ENCODE measurements around the gene ACSF3.

Gene ACSF3

DNA sequence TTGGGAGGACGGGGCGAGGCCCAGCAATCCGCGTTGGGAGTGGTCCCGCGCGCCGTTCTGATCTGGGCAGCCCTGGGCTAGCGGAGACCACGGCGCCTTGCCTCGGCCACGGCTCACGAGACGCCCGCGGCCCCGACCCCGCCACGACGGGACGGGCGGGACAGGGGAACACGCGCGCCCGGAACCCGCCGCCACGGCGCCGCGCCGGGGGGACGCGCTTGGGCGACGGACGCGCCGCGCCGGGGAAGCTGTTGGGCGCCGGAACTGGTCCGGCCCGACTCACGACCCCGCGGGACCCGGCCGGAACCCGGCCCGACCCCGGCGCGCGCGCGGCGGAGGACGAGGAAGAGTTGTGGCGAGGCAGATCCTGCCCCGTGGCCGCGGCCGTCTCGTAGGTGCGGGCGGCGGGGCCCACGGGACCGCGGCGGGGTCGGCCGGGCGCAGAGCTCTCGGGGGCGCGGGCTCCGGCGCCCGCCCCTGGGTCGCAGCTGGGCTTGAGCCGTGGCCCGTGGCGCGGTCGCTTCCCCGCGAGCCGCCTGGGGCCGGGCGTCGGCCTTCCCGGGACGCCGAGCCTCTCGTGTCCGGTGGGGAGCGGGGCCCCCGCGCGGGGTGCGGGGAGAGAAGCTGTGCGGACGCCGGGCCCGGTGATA, at the start of gene ACSF3:
Gene ACSF3 (plus strand): TSS at position 251 of the 650 bp plus-strand sequence. CDS start 6,830 bp downstream, outside the sequence.
- in situ Hi-C loops (cut with MboI; ENCODE audit: low sequenced_read_pairs) = no loop called here

DNA sequence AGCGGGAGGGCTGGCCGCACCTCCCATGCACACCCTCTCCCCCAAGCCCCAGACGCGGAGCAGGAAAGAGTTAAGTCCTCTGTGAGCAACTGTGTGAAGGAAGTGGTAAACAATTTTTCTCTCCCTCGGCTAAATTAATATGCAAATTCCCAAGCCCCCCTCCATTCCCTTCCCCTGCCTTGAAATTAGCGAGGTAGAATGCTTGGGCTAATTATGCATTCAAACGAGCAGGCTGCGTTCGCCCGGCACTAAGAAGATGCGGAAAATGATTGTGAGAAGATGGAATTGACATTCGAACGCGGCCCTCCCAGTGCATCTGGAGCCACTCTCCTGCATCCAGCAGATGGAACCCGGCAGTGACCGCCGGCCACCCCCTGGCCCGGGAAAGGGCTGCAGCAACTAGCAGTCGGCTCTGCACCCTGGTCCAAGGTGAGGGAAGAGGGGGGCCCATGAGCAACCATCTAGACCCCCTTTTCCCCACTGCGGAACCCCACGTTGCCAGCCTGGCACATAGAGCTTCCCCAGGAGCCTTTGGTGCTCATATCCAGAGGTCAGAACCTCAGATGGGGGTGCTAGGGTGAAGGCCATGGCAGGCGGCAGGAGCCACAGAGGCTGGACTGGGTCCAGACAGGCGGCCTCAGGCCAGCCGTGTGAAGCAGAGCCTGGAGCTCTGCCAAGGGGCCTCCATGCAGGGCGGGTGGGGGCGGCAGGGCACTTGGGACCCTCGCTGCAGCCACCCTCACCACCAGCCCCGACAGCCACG, 49.1 kb upstream of the ACSF3 start:
- in situ Hi-C loops (cut with MboI; ENCODE audit: low sequenced_read_pairs) = no loop called here

DNA sequence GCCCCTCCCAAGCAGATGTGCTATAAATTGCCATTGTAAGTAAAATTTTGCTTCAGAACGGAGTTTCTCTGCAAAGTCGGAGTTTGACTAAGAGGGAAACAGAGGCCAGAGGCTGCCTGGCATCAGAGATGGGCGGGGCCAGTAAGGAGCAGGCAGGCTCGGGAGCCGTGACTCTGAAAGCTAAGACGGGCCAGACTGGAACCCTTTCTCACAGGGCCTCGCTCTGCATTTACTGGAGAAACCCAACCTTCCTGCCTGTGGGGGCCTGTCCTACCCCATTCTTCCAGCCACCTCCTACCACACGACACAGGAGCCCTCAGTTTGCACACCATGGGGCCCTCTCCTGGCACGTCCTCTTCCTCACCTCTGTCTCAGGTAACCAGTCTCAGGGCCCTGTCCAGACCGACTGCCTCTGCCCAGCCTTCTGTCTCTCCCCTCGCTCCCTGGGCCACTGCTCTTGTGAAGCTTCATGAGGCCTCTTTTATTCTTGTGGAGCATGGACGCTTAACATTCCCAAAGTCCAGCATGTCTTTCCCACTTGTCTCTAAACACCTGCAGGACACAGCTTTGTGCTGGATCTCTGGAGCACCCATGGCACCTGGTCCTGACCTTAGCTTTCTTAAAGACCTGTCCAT, 48.4 kb upstream of the ACSF3 start:
- in situ Hi-C loops (cut with MboI; ENCODE audit: low sequenced_read_pairs) = no loop called here

DNA sequence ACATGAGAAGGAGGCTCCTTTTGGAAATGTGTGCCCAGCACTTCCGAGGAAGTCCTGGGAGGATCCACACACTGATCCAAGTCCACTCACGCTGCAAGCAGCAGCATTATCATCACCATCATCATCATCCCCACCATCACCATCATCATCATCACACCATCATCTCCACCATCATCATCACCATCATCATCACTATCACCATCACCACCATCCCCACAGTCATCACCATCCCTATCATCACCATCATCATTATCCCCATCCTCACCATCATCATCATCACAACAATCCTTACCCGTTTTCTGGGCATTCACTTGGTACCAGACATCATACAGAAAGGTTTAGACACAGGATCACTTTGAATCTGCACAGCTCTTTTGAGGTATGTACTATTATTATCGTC, 47.8 kb upstream of the ACSF3 start:
- in situ Hi-C loops (cut with MboI; ENCODE audit: low sequenced_read_pairs) = no loop called here

DNA sequence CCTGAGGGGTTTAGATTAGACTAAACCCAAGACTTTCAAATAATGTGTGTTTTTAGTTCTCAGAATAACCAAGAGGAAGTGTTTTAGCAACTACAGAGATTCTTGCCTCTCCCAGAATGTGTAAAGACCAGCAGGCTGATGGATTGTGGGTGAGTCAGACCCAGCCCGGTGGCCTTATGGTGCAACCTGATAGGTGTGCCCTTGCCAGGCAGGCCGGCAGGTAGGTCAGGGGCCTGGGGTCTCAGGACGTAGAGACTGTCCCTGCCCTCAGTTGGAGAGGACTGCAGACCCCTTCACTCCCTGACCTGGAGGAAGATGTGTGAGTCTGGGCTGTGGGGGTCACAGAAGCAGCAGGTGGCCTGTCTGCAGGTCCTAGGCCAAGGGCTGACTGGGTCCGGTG, 47.2 kb upstream of the ACSF3 start:
- in situ Hi-C loops (cut with MboI; ENCODE audit: low sequenced_read_pairs) = no loop called here

DNA sequence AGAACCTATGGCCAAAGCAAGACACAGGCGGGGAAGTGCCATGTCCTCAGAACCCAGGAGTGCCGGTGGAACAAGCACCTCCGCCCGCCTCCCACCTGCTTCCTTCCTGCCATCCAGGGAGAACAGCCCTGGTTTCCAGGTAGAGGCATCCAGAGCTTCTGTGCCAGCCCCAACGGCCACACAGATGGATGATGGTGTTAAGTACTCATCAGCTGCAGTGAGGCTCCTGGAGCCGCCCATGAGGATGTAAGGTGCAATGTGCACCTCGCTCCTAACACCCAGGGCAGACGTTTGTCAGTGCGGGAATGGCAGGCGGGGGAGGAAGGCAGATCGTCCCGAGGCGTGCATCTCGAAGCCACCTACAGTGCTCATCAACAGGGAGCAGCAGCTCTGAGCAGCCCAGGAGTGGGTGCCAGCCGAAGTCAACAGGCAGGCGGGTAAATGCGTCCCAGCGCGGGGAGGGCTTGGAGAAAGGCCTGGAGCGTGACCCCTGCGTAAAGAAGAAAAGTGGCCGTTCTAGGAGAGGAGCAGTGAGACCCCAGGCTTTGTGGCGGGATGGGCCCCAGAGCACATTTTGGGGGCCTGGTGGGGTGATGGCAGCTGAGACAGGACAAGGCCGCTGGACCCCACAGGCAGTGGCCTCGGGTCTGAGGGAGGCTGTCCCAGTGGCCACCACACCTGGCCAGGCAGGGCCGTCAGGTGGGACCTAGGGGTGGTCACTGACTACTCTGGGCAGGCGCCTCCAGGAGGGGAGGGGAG, 46.1 kb upstream of the ACSF3 start:
- in situ Hi-C loops (cut with MboI; ENCODE audit: low sequenced_read_pairs) = no loop called here

DNA sequence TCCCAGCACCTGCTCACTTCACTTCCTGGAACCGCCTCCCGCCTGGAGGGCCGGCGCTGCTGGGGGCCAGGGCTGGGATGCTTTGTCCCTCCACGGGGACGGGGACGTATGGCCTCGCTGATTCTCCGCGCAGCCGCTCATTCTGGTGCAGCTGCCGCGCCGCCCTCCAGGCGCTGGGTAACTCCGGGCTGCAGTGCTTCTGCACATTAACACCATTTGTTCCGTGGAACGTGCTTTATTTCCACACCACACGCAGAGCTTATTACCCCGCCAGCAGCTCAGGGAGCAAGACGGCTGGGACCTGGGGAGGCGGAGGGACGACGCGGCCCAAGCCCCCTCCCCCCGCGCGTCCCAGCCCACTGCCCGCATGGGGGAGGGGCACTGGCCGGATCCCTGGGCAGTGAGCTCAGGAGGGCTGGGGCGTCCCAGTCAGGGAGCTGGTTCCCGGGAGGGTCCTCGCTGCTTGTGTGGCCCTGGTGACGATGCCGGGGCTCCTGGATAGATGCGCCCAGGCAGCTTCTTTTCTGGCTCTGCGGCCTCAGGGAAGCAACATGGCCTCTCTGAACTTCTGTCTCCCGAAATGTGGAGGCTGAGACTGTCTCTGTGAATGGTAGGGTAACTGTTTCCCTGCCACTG, 45.4 kb upstream of the ACSF3 start:
- in situ Hi-C loops (cut with MboI; ENCODE audit: low sequenced_read_pairs) = no loop called here

DNA sequence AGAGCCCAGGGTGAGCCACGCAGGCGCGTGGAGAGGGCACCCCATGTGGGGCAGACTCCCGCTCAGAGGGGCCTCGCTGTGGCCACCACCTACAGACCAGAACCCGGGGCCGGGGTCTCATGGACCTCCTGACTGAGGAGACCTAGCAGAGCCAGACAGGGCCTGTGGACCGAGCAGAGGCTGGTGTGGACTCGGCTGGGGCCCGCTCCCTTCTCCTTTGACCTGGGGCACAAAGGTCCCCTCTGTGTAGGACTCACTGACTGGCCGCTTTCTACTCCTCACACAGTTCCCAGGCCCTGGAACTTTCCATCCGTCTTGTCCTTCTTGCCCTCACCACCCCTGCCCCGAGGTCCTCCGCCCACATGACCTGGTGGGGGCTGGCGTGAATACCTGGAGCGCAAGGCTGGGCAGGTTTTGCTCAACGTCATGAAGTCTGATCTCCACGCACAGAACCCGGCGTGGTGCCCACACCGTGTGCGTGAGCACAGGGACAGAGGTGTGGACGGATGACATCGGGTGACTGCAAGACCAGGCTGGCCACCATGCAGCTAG, 44.7 kb upstream of the ACSF3 start:
- in situ Hi-C loops (cut with MboI; ENCODE audit: low sequenced_read_pairs) = no loop called here

DNA sequence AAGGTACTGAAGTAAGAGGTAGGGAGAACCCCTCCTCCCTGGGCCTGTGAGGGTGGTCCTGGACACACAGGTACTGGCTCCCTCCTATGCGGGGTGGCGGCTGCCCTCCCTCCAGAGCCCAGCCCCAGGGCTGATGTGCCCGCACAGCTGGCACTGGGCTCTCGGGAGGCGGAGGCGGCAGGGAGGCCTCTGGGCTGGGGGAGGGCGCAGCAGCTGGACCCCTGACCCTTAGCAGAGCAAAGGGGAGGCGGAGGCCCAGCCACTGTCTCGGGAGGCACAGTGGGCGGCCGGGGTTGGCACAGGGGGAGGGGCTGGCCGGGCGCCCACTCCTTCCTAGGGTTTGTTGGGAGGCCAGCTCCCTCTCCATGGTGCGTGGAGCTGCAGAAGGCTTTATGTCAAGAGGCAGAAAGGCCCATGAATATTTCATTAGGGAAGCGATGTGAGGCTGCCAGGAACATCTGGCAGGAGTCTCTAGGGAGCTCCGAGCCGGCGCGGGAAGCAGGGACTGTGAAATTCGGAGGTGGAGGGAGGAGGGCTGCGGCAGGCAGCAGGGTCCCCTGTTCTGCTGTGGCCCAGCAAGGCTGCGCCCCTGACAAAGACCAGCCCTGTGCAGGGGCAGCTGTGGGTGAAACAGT, 44.1 kb upstream of the ACSF3 start:
- in situ Hi-C loops (cut with MboI; ENCODE audit: low sequenced_read_pairs) = no loop called here

DNA sequence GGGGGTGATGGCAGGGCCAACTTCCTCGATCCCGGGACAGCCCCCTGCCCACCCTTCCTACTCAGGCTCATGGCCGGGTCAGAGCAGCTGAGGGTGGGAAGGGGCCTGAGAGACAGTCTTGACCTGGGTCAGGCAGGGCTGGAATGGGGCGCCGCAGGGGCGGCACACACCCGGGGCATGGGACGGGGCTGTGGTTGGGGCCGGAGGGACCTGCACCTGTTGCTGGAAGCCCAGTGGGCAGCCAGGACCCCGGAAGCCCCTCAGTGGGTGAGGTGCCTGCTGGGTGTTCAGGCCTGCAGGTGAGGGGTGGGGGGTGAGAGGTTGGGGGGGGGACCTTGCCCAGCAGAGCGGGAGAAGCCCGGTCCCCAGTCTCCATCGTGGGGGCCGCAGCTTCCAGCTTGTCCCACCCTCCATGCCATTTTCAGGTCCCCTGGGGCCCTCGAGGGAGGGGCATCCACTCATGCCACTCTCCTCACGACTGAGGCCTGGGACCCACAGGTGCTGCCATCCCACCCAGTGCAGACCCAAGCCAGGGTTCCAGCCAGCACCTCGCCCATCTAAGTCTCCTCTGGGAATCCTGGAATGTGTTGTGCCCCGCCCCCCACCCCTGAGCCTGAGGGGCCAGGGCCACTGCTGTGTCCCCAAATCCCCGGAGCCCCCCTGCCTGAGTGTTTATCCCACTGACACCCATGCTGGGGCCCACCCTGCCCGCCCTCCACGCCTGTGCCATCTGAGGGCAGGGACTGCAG, 43.4 kb upstream of the ACSF3 start:
- in situ Hi-C loops (cut with MboI; ENCODE audit: low sequenced_read_pairs) = no loop called here

DNA sequence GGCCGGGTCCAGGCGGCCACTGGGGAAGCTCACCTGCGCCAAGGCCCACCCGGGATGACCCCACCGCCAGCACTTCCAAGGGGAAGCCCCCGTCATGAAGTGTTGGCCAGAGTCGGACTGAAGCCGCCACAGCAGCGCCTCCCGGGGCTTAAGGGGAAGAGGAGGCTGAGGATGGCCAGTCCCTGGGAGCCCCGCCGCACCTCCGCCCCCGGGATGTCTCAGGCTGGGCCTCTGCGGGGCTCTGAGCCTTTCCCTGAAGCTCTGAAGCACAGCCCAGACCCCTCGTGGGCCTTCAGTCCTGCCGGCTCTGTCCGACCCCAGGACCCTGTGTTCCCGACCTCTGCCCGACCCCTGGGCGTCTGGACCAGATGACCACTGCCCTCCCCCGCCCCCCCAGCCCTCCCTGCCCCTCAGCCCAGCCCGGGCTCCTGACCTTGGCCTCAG, 42.8 kb upstream of the ACSF3 start:
- in situ Hi-C loops (cut with MboI; ENCODE audit: low sequenced_read_pairs) = no loop called here

DNA sequence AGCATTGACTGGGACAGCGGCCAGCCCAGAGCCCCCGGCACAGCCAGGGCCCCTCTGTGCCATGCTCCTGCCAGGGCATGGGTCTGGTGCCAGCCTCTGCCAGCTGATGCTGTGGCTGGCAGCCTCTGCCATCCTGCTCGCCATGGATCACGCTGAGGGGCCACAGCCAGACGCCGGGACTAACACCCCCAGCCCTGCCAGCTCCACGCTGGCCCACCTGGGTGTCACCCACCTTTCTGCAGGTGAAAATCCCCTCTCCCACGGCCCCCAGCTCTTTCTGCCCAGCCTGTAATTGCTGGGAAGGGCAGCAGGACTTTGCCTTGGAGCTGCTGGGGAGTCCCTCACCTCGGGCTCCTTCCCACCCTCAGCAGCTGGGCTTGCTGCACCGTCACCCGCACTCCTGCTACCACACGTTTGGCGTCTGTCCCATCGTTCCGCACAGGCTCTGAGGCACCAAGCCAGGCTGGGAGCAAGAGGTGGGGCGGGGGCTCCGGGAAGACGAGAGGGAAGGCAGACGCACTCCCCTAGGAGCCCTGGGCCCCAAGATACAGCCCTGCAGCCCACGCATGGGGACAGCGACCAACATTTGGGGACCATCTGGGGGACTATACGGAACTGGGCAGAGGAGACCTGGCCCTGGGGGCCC, 42.0 kb upstream of the ACSF3 start:
- in situ Hi-C loops (cut with MboI; ENCODE audit: low sequenced_read_pairs) = no loop called here

DNA sequence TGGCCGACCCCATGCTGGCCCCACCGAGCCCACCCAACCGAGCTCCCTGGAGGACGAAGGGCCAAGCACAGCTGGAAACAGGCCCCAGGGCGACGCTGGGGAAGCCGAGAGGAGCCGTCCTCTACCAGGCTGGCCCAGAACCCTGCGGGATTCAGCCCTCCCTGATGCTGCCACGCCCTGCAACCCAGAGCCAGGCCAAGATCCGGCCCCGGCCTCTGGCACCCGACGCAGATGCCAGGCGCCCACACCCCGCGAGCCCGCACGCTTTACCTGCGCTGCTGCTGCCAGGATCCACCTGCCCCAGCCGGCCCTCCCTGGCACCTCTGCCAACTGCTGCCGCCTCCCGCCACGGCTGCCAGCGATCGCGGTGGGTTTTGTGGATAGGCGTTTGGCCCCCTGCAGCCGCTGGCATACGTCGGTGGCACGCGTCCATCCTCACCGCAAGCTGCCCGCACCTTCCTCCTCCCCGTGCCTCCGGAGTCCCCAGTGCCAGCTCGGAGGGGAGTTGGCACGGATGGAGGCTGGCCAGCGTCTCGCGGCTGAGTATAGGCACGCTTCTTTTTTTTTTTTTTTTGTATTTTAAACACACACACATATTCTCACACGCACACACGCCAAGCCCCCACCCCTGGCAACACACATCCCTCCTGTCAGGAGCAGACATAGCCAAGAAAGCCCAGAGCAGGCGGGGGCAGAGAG, 41.3 kb upstream of the ACSF3 start:
- in situ Hi-C loops (cut with MboI; ENCODE audit: low sequenced_read_pairs) = no loop called here

DNA sequence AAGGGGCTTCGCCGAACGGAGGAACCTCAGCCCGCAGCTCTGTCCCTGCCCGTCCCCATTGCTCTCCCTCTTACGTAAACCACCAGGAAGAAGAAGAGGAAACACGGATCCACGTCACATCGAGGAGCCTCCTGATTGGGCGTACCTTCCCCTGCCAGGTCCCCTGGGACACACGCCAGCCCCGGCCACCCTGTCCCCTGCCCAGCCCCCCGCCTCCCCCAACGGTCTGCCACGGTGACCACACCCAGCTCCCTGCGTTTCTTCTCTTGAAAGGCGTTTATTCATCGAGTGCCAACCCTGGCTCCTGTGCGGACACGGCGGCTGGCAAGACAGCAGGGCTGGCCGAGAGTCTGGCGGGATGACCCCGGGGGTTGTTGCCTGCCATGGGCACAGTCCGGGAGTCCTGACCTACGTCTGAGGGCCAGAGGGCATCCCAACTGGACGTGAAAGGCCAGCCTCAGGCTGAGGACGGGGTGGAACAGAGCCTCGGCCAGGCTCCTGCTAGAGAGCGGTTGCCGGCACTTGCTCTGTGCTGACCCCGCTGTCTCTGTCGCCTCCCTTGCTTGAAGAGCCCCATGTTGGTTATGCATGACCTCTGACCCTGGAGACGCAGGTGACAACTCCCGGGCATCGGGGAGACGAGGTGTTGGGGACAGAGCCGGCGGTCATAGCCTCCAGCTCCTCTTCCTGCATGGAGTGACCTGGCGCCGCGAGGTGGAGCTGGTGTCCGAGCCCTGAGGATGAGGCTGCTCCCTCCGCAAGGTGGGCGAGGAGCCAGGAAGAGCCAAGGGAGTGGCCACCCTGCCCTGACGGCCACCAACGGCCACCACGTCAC, 40.5 kb upstream of the ACSF3 start:
- in situ Hi-C loops (cut with MboI; ENCODE audit: low sequenced_read_pairs) = no loop called here

DNA sequence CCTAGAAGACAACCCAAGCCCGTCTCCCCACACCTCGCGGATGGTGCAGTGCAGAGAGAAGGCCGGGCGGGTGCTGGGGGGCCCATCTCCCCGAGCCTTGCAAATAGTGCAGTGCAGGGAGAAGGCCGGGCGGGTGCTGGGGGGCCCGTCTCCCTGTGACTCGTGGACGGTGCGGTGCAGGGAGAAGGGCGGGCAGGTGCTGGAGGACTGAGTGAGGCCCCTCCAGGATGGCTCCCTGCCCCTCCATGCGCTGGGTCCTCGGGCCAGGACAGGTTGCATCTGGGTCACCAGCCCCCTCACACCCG, 40.0 kb upstream of the ACSF3 start:
- in situ Hi-C loops (cut with MboI; ENCODE audit: low sequenced_read_pairs) = no loop called here

DNA sequence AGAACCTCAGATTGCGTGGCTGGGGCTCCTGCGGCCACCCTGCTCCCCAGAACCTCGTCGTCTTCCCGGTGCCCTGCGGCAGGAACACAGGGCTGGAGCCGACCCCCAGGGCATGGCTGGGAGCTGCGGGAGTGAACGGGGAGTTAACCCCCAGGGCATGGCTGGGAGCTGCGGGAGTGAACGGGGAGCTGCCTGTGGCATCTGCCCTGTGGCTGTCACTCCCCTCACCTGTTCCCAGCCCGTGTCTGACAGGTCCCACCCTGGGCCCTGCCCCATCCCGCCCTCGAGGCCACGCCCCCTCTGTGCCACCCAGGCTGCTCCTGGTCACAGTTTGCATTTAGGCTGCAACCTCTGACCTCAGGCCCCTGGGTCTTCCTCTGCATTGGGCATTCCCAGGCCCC, 39.4 kb upstream of the ACSF3 start:
- in situ Hi-C loops (cut with MboI; ENCODE audit: low sequenced_read_pairs) = no loop called here

DNA sequence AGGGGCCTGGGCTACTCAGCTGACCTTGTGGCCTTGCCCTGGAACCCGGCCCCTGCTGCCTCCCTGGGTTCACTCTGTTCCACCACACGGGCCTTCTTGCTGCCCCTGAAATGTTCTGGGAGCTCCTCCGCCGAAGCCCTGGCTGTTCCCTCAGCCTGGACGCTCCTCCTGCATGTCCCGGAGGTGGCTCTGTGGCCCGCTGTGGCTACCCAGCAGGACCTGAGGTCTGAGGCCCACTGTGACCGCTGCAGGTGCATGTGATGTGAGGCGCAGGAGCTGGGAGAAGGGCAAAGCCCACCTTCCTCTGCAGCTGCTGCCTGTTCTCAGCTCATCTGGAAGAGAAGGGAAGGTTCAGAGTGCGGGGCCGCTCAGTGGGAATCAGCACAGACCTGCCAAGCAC, 38.9 kb upstream of the ACSF3 start:
- in situ Hi-C loops (cut with MboI; ENCODE audit: low sequenced_read_pairs) = no loop called here

DNA sequence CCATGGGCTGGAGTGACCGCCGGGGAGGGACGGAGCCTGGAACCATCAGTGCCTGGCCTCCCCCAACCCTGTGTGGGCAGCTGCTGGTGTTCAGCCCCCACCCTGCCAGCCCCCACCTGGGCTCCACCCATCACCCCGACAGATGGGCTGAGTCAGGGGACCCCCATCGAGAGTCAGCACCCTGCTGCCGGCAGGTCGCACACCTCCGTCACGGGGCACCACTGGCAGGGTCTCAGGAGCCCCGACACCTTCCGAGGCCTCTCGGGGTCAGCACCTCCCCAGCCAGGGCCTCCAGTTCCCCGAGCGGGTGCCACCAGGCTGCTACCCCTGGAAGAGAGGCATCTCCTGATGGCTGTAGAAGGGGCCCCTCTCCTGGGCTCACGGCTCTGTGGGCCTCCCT, 38.3 kb upstream of the ACSF3 start:
- in situ Hi-C loops (cut with MboI; ENCODE audit: low sequenced_read_pairs) = no loop called here
